ENCODE results near the gene MALL.
"Not testable (repeated sequence)": the region's sequence is repeated elsewhere in the genome, so short reads cannot be mapped to it uniquely, and the experiment has no call there.

The MALL gene

GRCh38 chr2:110115291-110116032, at the start of gene MALL:
TSS of gene MALL (minus strand) at chr2:110115822. CDS start at chr2:110115792, 30 bp downstream.
- no peak for DNase-seq

DNA sequence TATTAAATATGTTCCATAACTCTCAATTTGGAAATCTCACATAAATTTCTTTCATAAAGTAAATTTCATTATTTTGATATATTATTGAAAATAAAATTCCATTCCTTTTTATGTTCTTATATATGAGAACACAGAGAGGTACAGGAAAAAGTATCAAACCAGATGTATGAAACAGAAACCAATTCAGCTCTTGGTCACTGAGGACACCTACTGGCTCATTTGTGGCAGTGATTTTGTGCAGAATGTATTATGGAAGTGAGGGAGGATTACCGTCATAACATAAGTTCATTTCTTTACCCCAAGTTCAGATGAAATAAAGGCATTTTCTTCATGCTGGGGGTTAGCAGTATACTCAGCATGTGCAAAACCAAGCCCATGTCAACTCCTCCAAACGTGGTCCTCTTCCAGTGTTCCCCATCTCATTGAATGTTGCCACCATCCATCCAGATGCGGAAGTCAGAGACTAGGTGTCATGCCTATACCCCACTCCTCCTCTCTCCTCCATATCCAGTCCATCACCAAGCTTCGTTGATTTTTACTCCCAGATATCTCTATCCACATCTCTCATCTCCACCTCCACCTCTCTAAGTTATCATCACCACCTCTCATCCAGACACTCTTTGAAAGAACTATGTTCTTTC, 41.7 kb upstream of the MALL start:
- peak; percentile 60 for DNase-seq

GRCh38 chr2:110154828-110155227, 39.2 kb upstream of the MALL start:
- DNase-seq: not testable (repeated sequence)

GRCh38 chr2:110154188-110154587, 38.6 kb upstream of the MALL start:
- not testable (repeated sequence) for DNase-seq

GRCh38 chr2:110153416-110153815, 37.8 kb upstream of the MALL start:
- DNase-seq: no peak

DNA sequence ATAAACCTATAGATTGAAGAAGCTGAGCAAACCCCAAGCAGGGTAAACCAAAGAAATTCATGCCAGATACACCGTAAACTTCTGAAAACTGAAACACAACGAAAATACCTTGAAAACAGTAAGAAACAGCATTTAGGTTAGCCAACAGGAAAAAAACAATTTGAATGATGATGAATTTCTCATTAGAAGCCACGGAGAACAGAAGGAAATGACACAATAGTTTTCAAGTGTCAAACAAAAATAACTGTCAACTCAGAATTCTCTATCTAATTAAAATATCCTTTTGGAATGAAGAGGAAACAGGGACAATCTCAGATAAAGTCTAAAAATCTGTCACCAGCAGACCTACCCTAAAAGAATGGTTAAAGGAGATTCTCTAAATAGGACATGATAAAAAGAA, 37.3 kb upstream of the MALL start:
- DNase-seq: no peak

- DNase-seq: no peak
Observed at GRCh38 chr2:110149330-110150220, 34.0 kb upstream of the MALL start.

DNA sequence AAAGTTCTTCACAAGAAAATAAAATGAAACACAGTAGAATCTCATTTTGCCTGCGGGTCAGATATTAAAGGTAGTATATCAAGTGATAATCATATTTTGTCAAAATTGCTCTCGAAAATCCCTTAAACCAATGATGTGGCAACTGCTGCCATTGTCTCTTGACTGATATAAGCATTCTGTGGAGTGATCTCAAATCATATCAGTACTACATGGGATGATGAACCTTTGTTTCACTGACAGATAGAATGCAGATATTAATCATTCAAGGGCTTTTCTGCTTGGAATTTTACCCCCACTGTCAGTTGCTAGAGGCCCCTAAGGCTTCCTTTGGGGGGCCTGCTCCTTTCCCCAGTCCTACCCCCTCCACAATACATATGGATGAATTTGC, 31.3 kb upstream of the MALL start:
- no peak for DNase-seq

DNA sequence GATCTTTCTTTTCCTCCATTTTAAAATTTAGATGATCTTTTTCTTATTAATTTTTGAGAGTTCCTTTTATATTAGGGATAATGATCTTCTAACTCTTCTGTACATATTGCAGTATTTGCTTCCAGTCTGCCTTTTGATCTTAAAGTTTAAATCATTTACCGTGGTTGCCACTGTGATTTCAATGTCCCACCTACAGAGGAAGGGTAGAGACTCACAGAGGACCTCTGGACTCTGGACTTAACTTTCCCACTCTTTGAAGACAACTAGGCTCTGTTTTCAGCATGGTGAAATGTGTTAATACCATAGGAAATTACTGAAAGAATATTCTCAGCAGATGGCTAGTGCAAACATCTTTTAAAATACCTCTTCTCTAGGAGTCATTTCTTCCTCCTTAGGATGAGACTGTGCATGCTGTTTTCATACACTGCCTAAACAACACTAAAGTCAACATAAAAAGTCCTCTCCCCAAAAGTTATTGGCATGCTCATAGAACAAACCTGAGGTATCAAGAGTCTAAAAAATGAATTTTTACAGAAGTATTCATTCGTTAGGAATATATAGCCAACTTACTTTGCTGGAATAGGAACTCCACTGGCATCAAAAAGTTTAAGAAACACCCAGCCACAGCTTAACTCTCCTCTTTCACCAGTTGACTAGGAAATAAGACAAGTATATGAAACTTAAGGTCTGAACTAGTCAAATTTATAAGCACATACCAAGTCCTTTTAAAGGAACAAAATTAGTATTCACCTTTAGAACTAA, 30.7 kb upstream of the MALL start:
- DNase-seq: no peak

DNA sequence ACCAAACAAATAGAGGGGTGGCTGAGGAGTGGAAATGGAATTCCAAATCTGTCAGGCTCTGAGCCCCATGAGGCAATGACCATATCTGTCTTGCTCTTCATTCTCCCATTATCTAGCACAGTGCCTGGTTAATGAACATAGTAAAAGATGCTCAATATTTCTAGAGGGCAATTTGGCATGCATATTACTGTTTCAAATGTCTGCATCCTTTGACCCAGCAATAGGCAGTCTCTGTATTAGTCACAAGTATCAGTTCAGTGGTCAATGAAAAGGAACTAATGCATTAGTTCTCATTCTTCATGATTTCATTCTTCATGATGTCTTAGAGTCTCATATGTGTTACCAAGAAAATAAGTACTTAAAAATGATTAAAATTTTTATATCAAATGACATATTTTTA, 28.4 kb upstream of the MALL start:
- DNase-seq: no peak

DNA sequence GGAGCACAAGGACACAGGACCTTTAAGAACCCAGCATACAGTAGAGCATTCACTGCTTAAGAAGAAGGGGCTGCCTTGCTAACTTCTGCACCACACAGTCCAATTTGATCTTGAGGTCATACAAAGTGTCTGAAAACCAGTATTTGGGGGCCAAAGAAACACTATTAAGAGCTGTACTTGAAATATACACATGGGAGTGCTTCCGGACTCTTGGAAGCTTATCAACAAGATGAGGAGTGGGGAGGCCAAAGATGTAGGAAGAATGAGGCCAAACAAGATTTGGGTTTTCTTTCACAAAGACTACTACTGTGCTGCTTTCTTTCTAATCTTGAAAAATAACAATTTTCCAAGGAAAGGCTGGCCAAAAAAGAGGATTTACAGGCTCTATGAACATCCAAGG, 24.8 kb upstream of the MALL start:
- DNase-seq: no peak

DNA sequence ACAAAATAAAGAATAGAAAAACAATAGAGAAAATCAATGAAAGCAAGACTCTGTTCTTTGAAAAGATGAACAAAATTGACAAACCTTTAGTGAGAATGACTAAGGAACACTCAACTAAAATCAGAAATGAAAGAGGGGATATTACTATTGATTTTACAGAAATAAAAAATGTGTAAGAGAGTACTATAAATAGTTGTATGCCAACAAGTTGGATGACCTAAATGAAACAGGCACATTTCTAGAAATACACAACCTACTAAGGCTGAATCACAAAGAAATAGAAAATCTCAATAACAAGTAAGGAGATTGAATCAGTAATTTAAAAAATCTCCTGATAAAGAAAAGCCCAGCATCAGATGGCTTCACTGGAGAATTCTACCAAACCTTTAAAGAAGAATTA, 18.4 kb upstream of the MALL start:
- no peak for DNase-seq

GRCh38 chr2:110131166-110131565, 15.5 kb upstream of the MALL start:
- no peak for DNase-seq

- DNase-seq: no peak
Observed at GRCh38 chr2:110130757-110131156, 15.1 kb upstream of the MALL start.

DNA sequence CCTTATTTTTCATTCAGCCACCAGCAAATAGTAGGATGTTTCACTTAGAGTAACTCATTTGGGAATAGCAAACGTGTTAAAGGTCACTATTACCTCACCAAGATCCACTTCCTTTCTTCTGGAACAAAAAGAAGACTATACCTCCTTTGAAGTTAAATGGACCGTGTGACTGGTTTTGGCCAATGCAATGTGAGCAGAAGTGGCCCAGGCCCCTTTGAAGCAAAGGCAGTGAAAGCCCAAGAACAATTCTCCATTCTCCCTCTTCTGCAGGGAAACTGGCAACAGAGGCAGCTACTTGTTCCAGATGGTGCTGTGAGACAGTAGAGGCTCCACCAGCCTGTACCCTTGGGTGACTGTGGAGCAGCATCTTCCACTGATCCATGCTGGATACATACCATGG, 11.3 kb upstream of the MALL start:
- no peak for DNase-seq

GRCh38 chr2:110126086-110126773, 10.6 kb upstream of the MALL start:
- DNase-seq: no peak

DNA sequence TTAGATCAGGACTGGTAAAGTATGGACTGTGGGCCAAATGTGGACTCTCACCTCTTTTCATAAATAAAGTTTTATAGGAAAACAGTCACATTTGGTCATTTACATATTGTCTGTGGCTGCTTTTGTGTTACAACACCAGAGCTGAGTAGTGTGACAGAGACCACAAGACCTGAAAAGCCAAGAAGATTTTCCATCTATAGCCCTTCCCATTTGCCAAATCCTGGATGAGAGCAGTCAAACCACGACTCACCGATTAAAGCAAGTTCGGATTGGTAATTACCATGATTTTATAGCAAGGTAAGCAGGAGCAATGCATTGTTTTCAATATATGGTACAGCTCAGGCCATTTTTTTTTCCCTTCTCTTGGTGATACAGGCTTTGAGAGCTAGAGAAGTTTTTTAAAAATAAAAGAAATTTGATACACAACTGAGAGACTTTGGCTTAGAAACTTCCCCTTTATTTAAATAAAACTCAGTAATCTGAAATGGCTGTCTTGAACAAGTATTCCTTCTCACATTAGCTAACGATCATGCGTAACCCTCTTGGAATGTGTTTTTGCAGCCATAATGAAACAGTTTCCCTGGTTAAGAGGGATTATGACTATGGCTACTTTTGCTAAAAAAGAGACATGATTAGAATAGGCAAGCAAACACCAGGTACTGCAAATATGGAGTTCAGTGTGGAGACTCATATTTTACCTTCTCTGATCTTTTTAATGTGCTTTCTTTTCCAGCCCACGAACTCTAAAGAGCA, 9.5 kb upstream of the MALL start:
- DNase-seq: no peak

DNA sequence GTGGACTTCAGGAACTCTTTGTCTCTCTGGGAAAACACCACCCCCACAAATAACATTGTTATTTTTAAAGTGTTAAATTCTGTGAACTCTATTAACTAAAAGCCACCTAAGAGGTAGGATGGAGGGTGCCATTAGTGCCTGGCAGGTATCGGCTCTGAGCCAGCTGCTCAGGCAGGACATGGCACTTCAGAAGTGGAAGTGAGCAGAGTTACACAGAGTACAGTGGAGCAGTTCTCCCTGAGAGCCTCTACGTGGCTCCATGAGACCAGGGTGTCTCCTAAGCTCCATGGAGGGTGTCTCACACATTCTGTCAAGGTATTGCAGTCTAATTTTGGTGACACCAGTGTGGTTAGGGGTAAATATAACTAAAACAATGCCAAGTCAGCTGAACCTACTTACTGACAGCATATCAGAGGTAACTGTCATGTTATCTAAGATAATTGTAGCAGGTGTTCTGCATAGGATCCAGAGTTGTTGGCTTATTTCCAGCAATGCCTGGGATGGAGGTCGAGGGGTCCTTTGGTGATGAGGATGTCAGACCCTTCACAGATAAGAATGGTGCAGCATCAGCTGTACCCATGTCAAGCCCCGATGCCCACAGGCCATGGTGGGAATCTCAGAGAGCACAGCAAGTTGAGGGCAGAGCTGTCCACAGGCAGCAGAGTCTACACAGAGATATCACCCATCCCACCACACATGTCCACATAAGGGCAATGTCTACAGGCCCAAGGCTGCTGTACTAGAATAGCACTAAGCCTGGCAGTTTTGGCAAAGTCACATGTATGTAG, 8.6 kb upstream of the MALL start:
- DNase-seq: no peak

- DNase-seq: no peak
Observed at GRCh38 chr2:110121592-110121991, 6.0 kb upstream of the MALL start.

GRCh38 chr2:110121052-110121334, 5.4 kb upstream of the MALL start:
- no peak for DNase-seq
